HepG2 (cell line): ENCODE data around the gene RGS19. TPM values are rescaled to one million over a fixed set of nuclear protein-coding genes. Genes with fewer than 3 reads are reported as not detected.

ENCODE experiments used
- ATAC-seq: fragments of 200-7000 bp; cut with Tn5 transposase; 3 replicates; pipeline ENCODE4 v1.9.1; 2020; ENCODE audit warnings: mild to moderate bottlenecking, moderate library complexity
- BruUV-seq: library from RNA; stranded (reverse); fragments of 400-500 nt; replicated peaks from 2 replicates; lab custom pipeline; 2021; lab: Mats Ljungman, UMichigan
- CTCF ChIA-PET: fragments of 300-600 bp; formaldehyde crosslinking; extraction: SDS; loops from one replicate; lab custom pipeline; 2021; ENCODE audit warnings: low total read pairs, inconsistent platforms, low intra/inter-chr PET ratio; lab: Yijun Ruan, JAX
- POLR2A ChIA-PET: fragments of 350-600 bp; sonication (Branson Sonifier 250); formaldehyde crosslinking; loops from one replicate; lab custom pipeline; 2020; ENCODE audit warnings: antibody characterized with exemption, inconsistent platforms; lab: Yijun Ruan, JAX
- DNase-seq: peaks from one replicate; pipeline ENCODE4 v3.0.0-alpha.2; 2015; ENCODE audit warnings: low spot score
- FAIRE-seq: peaks from 3 replicates; lab custom pipeline; 2011; peaks lifted over from hg19 to GRCh38; lab: Jason Lieb, UNC
- H2AFZ ChIP-seq: one replicate; pipeline ENCODE4 v1.6.1; 2011; ENCODE audit warnings: low read length, inconsistent platforms
- H3K27ac ChIP-seq: fragments of 300-600 bp; 3 replicates; pipeline ENCODE4 v1.8.0; 2011; ENCODE audit warnings: mixed run types, mild to moderate bottlenecking, mixed read lengths, low read length, inconsistent platforms; ENCODE audit not compliant: insufficient read depth; ENCODE audit errors: extremely low read length
- H3K27me3 ChIP-seq, 2 experiments: fragments of 200-600 bp in 1 of 2; 2 replicates in 1 of 2; 3 replicates in 1 of 2; pipeline versions ENCODE4 v1.6.0 to v1.8.0; 2011; ENCODE audit warnings: low read length in 2 of 2, mild to moderate bottlenecking in 2 of 2, moderate library complexity in 2 of 2, inconsistent platforms in 1 of 2; ENCODE audit not compliant: insufficient read depth in 2 of 2, control insufficient read depth in 1 of 2
- H3K36me3 ChIP-seq, 2 experiments: fragments of 200-600 bp in 1 of 2; replicated peaks in 1 of 2; 2 replicates in 1 of 2; 3 replicates in 1 of 2; pipeline versions ENCODE4 v1.5.1 to v1.8.0; 2011; ENCODE audit warnings: low read length in 2 of 2, inconsistent platforms in 1 of 2; ENCODE audit not compliant: insufficient read depth in 2 of 2, control insufficient read depth in 1 of 2
- H3K4me1 ChIP-seq: 2 replicates; pipeline ENCODE4 v1.5.1; 2012; ENCODE audit warnings: low read length, inconsistent platforms; ENCODE audit not compliant: insufficient read depth
- H3K4me2 ChIP-seq: 2 replicates; pipeline ENCODE4 v1.6.0; 2011; ENCODE audit warnings: low read depth, low read length, inconsistent platforms
- H3K4me3 ChIP-seq, 3 experiments: fragments of 200-600 bp in 1 of 3; sonication (generic), shearing (Covaris generic) in 1 of 3; replicated peaks in 1 of 3; 2 replicates each; pipeline ENCODE4 v1.5.1; 2011 to 2016; ENCODE audit warnings: low read length in 3 of 3, inconsistent platforms in 2 of 3, low read depth in 2 of 3, mild to moderate bottlenecking in 2 of 3, control low read depth in 1 of 3, mixed read lengths in 1 of 3; ENCODE audit not compliant: insufficient read depth in 1 of 3
- H3K79me2 ChIP-seq: one replicate; pipeline ENCODE4 v1.6.1; 2011; ENCODE audit warnings: low read length, inconsistent platforms; ENCODE audit not compliant: insufficient read depth
- H3K9ac ChIP-seq: 2 replicates; pipeline ENCODE4 v1.6.0; 2011; ENCODE audit warnings: mild to moderate bottlenecking, low read depth, low read length, inconsistent platforms; ENCODE audit not compliant: insufficient read depth
- H3K9me3 ChIP-seq: 2 replicates; pipeline ENCODE4 v1.5.1; 2012; ENCODE audit warnings: mild to moderate bottlenecking, low read length
- H4K20me1 ChIP-seq: 2 replicates; pipeline ENCODE4 v1.6.0; 2011; ENCODE audit warnings: inconsistent platforms, mild to moderate bottlenecking, low read length, moderate library complexity; ENCODE audit not compliant: insufficient read depth
- CREB1 ChIP-seq, 2 experiments: fragments of 450-650 bp in 1 of 2; IDR thresholded peaks; 2 replicates each; pipeline ENCODE4 v1.6.1; 2016 to 2017; ENCODE audit warnings: control low read depth in 1 of 2, mild to moderate bottlenecking in 1 of 2, missing compliant biosample characterization in 1 of 2, missing genetic modification characterization in 1 of 2
- IRF2 ChIP-seq: IDR thresholded peaks from 2 replicates; pipeline ENCODE4 v1.6.1; 2018; ENCODE audit warnings: missing genetic modification reagents, missing compliant biosample characterization
- RORA ChIP-seq: sonication (generic); formaldehyde crosslinking; IDR thresholded peaks from 2 replicates; pipeline ENCODE4 v1.5.0; 2020; ENCODE audit warnings: mild to moderate bottlenecking, missing genetic modification reagents, moderate library complexity
- SP4 ChIP-seq: sonication (generic); formaldehyde crosslinking; IDR thresholded peaks from 2 replicates; pipeline ENCODE4 v1.8.1; 2023; ENCODE audit warnings: mild to moderate bottlenecking, missing genetic modification reagents
- SRY ChIP-seq: sonication (generic); formaldehyde crosslinking; IDR thresholded peaks from 2 replicates; pipeline ENCODE4 v1.8.0; 2022; ENCODE audit warnings: mild to moderate bottlenecking, missing genetic modification reagents
- ZNF136 ChIP-seq: sonication (generic); formaldehyde crosslinking; IDR thresholded peaks from 2 replicates; pipeline ENCODE4 v1.8.1; 2022; ENCODE audit warnings: low read depth, mild to moderate bottlenecking, moderate library complexity, missing genetic modification reagents
- ZNF510 ChIP-seq: sonication (generic); formaldehyde crosslinking; IDR thresholded peaks from 2 replicates; pipeline ENCODE4 v1.4.0; 2020; ENCODE audit warnings: low read depth, mild to moderate bottlenecking, missing genetic modification reagents
- ZNF550 ChIP-seq: sonication (generic); formaldehyde crosslinking; IDR thresholded peaks from 2 replicates; pipeline ENCODE4 v1.4.0; 2020; ENCODE audit warnings: mild to moderate bottlenecking, missing genetic modification reagents, borderline replicate concordance
- ZNF652 ChIP-seq: IDR thresholded peaks from 2 replicates; pipeline ENCODE4 v1.6.1; 2016; ENCODE audit warnings: low read depth, borderline replicate concordance
- WGBS: methylation state at CpG from one replicate; pipeline ENCODE4 v1.1.6; 2017; ENCODE audit warnings: low lambda C conversion rate; 5-methylcytosine and 5-hydroxymethylcytosine counted together
- in situ Hi-C: cut with HindIII; loops from 2 replicates; pipeline ENCODE4 v1.10.0; 2017; ENCODE audit warnings: low pct_unique_long_range_greater_than_20kb; ENCODE audit not compliant: extremely low pct_ligation_motif_present
- intact Hi-C: fragments of 100-400 bp; cut with micrococcal nuclease; formaldehyde crosslinking; loops from one replicate; pipeline ENCODE4 v1.10.0; 2022; ENCODE audit not compliant: unreplicated experiment
- polyA plus RNA-seq, 8 experiments: library from polyadenylated mRNA; depleted of rRNA in 3 of 8; stranded (reverse) in 7 of 8; unstranded in 1 of 8; fragments of >200 nt; fragmentation: Illumina TruSeq in 4 of 8; extraction: Trizol in 4 of 8; gene quantifications; 2 replicates each; pipeline versions ENCODE4 v1.2.1 to v1.2.3, GENCODE V29; 2011 to 2016; ENCODE audit warnings: low read depth in 4 of 8, missing spikeins in 1 of 8, mixed read lengths in 1 of 8; ENCODE audit not compliant: insufficient read depth in 1 of 8
- total RNA-seq, 5 experiments: library from RNA; depleted of rRNA; stranded (reverse); fragments of >200 nt; fragmentation: Illumina TruSeq; extraction: Trizol; gene quantifications; 2 replicates each; pipeline ENCODE4 v1.2.3, GENCODE V29; 2016; ENCODE audit warnings: low read depth in 1 of 5
- TF ChIP-seq, protein P1 (sequence below): conservative IDR thresholded peaks from 2 replicates; pipeline ENCODE4 v1.6.1; 2018; ENCODE audit warnings: missing genetic modification reagents

RGS19 gene
- total and polyA plus RNA-seq, 2 of the 13 experiments (the other 11 are each of a cell fraction or from before 2014, with no cell fraction given): 10.7 to 11.9 TPM

DNA sequence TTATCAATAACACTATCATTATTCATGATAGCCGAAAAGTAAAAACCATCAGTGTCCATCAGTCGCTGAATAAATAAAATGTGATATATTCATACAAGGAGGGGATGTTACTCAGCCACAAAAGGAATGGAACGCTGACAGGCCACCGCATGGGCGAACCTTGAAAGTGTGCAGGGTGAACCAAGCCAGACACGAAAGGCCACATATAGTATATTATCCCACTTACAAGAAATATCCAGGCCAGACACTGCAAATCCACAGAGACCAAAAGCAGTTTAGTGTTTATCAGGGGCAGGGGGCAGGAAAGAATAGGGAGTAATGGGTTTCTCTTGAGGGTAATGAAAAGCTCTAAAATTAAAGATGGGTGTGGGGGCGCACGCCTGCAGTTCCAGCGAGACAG lies 35.5 kb downstream of the RGS19 start:
- intact Hi-C loops (no loop called here), in situ Hi-C loops (no loop called here)
- H3K79me2 ChIP-seq: peaks cover 3% of the 10 kb centered on the region
- CTCF ChIA-PET: no interaction called here
- H3K36me3 ChIP-seq: no peaks in the 10 kb centered on the region
- ATAC-seq (no peak), DNase-seq (no peak), FAIRE-seq (peak; percentile 51)
- no peak overlapping the region for H3K9ac ChIP-seq
- H3K27ac ChIP-seq: no peak overlapping the region
- no peak overlapping the region for H3K4me3 ChIP-seq
- no peak overlapping the region for H3K4me2 ChIP-seq
- no peaks in the 10 kb centered on the region for H4K20me1 ChIP-seq
- 71% methylated on average over 9 of the region's 9 CpGs for WGBS
- no peaks in the 10 kb centered on the region for H3K27me3 ChIP-seq
- TF ChIP-seq CREB1 (IDR thresholded peaks at IDR 0.05) (no peak), CREB1 (CRISPR knock-in tag; IDR thresholded peaks at IDR 0.05) (no peak), SP4 (CRISPR knock-in tag) (no peak), ZNF550 (CRISPR knock-in tag) (no peak), SRY (no peak), ZNF652 (CRISPR knock-in tag) (no peak), ZNF136 (CRISPR knock-in tag) (no peak), IRF2 (CRISPR knock-in tag) (no peak), ZNF510 (no peak), RORA (no peak)
- TF ChIP-seq, protein P1, sequence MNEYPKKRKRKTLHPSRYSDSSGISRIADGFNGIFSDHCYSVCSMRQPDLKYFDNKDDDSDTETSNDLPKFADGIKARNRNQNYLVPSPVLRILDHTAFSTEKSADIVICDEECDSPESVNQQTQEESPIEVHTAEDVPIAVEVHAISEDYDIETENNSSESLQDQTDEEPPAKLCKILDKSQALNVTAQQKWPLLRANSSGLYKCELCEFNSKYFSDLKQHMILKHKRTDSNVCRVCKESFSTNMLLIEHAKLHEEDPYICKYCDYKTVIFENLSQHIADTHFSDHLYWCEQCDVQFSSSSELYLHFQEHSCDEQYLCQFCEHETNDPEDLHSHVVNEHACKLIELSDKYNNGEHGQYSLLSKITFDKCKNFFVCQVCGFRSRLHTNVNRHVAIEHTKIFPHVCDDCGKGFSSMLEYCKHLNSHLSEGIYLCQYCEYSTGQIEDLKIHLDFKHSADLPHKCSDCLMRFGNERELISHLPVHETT: no peak
- H3K9me3 ChIP-seq: no peaks in the 10 kb centered on the region
- peaks cover 65% of the 10 kb centered on the region for H3K4me1 ChIP-seq
- H2AFZ ChIP-seq: no peak overlapping the region
- POLR2A ChIA-PET: interaction anchor here (0.7 to 10.1 kb wide), 5 partner anchors 8 to 75 kb away, joined by 3 to 252 read pairs (median 12); partner anchors contain the start of genes C20orf204, SAMD10 and SOX18
- no TSS peak for BruUV-seq
